ENCODE results near the gene MPG.

DNA sequence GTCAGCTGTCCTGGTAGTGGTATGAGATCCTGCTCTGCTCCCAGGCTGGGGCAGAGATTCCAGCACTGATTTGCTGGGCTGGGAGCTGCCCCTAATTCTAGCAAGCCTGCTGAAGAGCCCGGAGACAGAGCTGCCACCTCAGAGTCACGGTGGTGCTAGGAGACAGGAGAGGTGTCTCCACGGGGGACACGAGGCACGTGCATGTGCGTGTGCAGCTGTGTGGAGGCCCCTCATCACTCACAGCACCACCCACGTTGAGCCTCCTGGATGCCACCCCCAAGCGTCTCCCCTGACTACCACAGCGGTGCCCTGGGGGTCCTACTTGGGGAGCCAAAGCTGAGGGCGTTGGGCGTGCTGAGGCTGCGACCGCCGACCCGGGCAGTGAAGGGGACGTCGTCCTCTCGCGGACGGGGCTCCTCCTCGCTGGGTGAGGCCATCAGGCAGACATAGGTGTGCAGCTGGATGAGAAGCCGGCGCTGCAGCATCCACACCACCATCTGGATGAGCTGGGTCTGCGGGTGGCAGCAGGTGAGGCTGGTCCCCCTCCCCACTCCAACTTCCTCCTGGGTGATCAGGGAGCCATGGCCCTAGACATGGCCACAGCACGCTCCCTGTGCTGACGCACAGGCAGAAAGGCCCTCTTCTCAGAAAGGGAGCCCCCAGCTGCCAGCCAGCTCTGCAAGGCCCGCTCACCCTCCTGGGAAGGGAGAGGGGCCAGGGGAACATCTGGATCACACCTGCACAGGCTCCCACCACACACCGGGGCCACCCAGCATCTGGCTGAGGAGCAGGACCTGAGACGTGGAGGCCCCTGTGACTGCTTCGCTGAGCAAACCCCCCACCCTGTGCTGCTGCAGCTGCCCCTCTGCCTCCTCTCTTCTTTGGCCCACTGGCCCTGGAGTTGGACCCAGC, 11.6 kb downstream of the MPG start:
- TF ChIP-seq, protein P1, sequence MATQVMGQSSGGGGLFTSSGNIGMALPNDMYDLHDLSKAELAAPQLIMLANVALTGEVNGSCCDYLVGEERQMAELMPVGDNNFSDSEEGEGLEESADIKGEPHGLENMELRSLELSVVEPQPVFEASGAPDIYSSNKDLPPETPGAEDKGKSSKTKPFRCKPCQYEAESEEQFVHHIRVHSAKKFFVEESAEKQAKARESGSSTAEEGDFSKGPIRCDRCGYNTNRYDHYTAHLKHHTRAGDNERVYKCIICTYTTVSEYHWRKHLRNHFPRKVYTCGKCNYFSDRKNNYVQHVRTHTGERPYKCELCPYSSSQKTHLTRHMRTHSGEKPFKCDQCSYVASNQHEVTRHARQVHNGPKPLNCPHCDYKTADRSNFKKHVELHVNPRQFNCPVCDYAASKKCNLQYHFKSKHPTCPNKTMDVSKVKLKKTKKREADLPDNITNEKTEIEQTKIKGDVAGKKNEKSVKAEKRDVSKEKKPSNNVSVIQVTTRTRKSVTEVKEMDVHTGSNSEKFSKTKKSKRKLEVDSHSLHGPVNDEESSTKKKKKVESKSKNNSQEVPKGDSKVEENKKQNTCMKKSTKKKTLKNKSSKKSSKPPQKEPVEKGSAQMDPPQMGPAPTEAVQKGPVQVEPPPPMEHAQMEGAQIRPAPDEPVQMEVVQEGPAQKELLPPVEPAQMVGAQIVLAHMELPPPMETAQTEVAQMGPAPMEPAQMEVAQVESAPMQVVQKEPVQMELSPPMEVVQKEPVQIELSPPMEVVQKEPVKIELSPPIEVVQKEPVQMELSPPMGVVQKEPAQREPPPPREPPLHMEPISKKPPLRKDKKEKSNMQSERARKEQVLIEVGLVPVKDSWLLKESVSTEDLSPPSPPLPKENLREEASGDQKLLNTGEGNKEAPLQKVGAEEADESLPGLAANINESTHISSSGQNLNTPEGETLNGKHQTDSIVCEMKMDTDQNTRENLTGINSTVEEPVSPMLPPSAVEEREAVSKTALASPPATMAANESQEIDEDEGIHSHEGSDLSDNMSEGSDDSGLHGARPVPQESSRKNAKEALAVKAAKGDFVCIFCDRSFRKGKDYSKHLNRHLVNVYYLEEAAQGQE (IDR thresholded peaks at IDR 0.05; ENCODE audit: unreplicated experiment) = no peak
- TF ChIP-seq, protein P2, sequence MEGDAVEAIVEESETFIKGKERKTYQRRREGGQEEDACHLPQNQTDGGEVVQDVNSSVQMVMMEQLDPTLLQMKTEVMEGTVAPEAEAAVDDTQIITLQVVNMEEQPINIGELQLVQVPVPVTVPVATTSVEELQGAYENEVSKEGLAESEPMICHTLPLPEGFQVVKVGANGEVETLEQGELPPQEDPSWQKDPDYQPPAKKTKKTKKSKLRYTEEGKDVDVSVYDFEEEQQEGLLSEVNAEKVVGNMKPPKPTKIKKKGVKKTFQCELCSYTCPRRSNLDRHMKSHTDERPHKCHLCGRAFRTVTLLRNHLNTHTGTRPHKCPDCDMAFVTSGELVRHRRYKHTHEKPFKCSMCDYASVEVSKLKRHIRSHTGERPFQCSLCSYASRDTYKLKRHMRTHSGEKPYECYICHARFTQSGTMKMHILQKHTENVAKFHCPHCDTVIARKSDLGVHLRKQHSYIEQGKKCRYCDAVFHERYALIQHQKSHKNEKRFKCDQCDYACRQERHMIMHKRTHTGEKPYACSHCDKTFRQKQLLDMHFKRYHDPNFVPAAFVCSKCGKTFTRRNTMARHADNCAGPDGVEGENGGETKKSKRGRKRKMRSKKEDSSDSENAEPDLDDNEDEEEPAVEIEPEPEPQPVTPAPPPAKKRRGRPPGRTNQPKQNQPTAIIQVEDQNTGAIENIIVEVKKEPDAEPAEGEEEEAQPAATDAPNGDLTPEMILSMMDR (conservative IDR thresholded peaks at IDR 0.05; ENCODE audit: low read depth in 2 of 2) = no peak
- TF ChIP-seq EZH2 (IDR thresholded peaks at IDR 0.05; ENCODE audit: low read depth, unreplicated experiment) (no peak), CREB1 (CRISPR knock-in tag; IDR thresholded peaks at IDR 0.05; ENCODE audit: low read depth) (no peak), POLR2AphosphoS5 (IDR thresholded peaks at IDR 0.05; ENCODE audit: low read depth) (0 out of 2 replicates have a peak, but pooled peaks have one; percentile 1), EZH2phosphoT487 (IDR thresholded peaks at IDR 0.05; ENCODE audit: unreplicated experiment) (no peak), NANOG (IDR thresholded peaks at IDR 0.05; ENCODE audit: borderline replicate concordance) (no peak), JUNB (IDR thresholded peaks at IDR 0.05; ENCODE audit: unreplicated experiment) (no peak), STAT1 (IDR thresholded peaks at IDR 0.05; ENCODE audit: unreplicated experiment) (no peak), ZNF114 (CRISPR knock-in tag; IDR thresholded peaks at IDR 0.05) (no peak), ZNF331 (CRISPR knock-in tag; IDR thresholded peaks at IDR 0.05; ENCODE audit: low read depth) (no peak)
- TF ChIP-seq, protein P3, sequence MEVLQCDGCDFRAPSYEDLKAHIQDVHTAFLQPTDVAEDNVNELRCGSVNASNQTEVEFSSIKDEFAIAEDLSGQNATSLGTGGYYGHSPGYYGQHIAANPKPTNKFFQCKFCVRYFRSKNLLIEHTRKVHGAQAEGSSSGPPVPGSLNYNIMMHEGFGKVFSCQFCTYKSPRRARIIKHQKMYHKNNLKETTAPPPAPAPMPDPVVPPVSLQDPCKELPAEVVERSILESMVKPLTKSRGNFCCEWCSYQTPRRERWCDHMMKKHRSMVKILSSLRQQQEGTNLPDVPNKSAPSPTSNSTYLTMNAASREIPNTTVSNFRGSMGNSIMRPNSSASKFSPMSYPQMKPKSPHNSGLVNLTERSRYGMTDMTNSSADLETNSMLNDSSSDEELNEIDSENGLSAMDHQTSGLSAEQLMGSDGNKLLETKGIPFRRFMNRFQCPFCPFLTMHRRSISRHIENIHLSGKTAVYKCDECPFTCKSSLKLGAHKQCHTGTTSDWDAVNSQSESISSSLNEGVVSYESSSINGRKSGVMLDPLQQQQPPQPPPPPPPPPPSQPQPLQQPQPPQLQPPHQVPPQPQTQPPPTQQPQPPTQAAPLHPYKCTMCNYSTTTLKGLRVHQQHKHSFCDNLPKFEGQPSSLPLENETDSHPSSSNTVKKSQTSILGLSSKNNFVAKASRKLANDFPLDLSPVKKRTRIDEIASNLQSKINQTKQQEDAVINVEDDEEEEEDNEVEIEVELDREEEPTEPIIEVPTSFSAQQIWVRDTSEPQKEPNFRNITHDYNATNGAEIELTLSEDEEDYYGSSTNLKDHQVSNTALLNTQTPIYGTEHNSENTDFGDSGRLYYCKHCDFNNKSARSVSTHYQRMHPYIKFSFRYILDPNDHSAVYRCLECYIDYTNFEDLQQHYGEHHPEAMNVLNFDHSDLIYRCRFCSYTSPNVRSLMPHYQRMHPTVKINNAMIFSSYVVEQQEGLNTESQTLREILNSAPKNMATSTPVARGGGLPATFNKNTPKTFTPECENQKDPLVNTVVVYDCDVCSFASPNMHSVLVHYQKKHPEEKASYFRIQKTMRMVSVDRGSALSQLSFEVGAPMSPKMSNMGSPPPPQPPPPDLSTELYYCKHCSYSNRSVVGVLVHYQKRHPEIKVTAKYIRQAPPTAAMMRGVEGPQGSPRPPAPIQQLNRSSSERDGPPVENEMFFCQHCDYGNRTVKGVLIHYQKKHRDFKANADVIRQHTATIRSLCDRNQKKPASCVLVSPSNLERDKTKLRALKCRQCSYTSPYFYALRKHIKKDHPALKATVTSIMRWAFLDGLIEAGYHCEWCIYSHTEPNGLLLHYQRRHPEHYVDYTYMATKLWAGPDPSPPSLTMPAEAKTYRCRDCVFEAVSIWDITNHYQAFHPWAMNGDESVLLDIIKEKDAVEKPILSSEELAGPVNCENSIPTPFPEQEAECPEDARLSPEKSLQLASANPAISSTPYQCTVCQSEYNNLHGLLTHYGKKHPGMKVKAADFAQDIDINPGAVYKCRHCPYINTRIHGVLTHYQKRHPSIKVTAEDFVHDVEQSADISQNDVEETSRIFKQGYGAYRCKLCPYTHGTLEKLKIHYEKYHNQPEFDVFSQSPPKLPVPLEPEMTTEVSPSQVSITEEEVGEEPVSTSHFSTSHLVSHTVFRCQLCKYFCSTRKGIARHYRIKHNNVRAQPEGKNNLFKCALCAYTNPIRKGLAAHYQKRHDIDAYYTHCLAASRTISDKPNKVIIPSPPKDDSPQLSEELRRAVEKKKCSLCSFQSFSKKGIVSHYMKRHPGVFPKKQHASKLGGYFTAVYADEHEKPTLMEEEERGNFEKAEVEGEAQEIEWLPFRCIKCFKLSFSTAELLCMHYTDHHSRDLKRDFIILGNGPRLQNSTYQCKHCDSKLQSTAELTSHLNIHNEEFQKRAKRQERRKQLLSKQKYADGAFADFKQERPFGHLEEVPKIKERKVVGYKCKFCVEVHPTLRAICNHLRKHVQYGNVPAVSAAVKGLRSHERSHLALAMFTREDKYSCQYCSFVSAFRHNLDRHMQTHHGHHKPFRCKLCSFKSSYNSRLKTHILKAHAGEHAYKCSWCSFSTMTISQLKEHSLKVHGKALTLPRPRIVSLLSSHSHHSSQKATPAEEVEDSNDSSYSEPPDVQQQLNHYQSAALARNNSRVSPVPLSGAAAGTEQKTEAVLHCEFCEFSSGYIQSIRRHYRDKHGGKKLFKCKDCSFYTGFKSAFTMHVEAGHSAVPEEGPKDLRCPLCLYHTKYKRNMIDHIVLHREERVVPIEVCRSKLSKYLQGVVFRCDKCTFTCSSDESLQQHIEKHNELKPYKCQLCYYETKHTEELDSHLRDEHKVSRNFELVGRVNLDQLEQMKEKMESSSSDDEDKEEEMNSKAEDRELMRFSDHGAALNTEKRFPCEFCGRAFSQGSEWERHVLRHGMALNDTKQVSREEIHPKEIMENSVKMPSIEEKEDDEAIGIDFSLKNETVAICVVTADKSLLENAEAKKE (CRISPR knock-in tag; IDR thresholded peaks at IDR 0.05) = no peak
- TF ChIP-seq, protein P4, sequence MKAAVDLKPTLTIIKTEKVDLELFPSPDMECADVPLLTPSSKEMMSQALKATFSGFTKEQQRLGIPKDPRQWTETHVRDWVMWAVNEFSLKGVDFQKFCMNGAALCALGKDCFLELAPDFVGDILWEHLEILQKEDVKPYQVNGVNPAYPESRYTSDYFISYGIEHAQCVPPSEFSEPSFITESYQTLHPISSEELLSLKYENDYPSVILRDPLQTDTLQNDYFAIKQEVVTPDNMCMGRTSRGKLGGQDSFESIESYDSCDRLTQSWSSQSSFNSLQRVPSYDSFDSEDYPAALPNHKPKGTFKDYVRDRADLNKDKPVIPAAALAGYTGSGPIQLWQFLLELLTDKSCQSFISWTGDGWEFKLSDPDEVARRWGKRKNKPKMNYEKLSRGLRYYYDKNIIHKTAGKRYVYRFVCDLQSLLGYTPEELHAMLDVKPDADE (IDR thresholded peaks at IDR 0.05) = no peak

Measured in GM23338 (cell line).